ENCODE data around the gene SLC25A21.
"Not testable (repeated sequence)": the region's sequence is repeated elsewhere in the genome, so short reads cannot be mapped to it uniquely, and the experiment has no call there.

- TF ChIP-seq POLR2A, CTCF (IDR thresholded peaks at IDR 0.05): not testable (repeated sequence)
Observed at GRCh38 chr14:36862237-36862636, 310.2 kb downstream of the SLC25A21 start.
